Iris pigment epithelial cell (primary cell): Measurements from ENCODE around the gene SHISA7.

Experiments
- DNase-seq: peaks from one replicate; pipeline ENCODE4 v3.0.0-alpha.2; 2011; ENCODE audit warnings: low read depth

The SHISA7 gene

GRCh38 chr19:55482156-55482961 lies 39.3 kb upstream of the SHISA7 start:
- no peak for DNase-seq

- DNase-seq = no peak
These were observed 38.7 kb upstream of the SHISA7 start for GRCh38 chr19:55481794-55482155.

GRCh38 chr19:55481148-55481793 lies 38.2 kb upstream of the SHISA7 start:
- DNase-seq = no peak

GRCh38 chr19:55479451-55480230 lies 36.5 kb upstream of the SHISA7 start:
- no peak for DNase-seq

- no peak for DNase-seq
These were observed 35.9 kb upstream of the SHISA7 start for GRCh38 chr19:55479045-55479444.

- DNase-seq = no peak
These were observed 35.3 kb upstream of the SHISA7 start for GRCh38 chr19:55478364-55478763.

- no peak for DNase-seq
These were observed 34.8 kb upstream of the SHISA7 start for GRCh38 chr19:55477905-55478304.

- DNase-seq = peak; percentile 99
These were observed 33.1 kb upstream of the SHISA7 start, which contains the start of gene ZNF628 for GRCh38 chr19:55476100-55476775. Gene ZNF628 (plus strand): TSS chr19:55476617. CDS start chr19:55479911, 3,294 bp downstream.

- DNase-seq = peak; percentile 41
These were observed 31.5 kb upstream of the SHISA7 start for GRCh38 chr19:55474269-55475265.

- DNase-seq = no peak
These were observed 30.3 kb upstream of the SHISA7 start for GRCh38 chr19:55473225-55474012.

- DNase-seq = peak; percentile 82
These were observed 29.4 kb upstream of the SHISA7 start for GRCh38 chr19:55472463-55472862.

- no peak for DNase-seq
These were observed 28.2 kb upstream of the SHISA7 start for GRCh38 chr19:55471266-55471665.

- no peak for DNase-seq
These were observed 24.9 kb upstream of the SHISA7 start for GRCh38 chr19:55468054-55468393.

GRCh38 chr19:55467236-55468053 lies 24.3 kb upstream of the SHISA7 start:
- peak; percentile 64 for DNase-seq

GRCh38 chr19:55466241-55466614 lies 23.1 kb upstream of the SHISA7 start:
- no peak for DNase-seq

GRCh38 chr19:55465460-55466240 lies 22.6 kb upstream of the SHISA7 start:
- DNase-seq = no peak

GRCh38 chr19:55464662-55465054 lies 21.6 kb upstream of the SHISA7 start, which contains the start of gene C19orf85:
Gene C19orf85 (minus strand): TSS chr19:55464751. CDS start chr19:55464554, 197 bp downstream.
- DNase-seq = no peak

GRCh38 chr19:55464039-55464661 lies 21.1 kb upstream of the SHISA7 start:
- DNase-seq = no peak
